HL-60/S4 (cell line): Measurements from ENCODE around the gene CAMK4.

Experiments used
- in situ Hi-C: fragments of 300-500 bp; cut with MboI; formaldehyde crosslinking; loops from 2 replicates; pipeline ENCODE4 v1.14.3; 2022; ENCODE audit warnings: low sequenced_read_pairs

CAMK4 gene

DNA sequence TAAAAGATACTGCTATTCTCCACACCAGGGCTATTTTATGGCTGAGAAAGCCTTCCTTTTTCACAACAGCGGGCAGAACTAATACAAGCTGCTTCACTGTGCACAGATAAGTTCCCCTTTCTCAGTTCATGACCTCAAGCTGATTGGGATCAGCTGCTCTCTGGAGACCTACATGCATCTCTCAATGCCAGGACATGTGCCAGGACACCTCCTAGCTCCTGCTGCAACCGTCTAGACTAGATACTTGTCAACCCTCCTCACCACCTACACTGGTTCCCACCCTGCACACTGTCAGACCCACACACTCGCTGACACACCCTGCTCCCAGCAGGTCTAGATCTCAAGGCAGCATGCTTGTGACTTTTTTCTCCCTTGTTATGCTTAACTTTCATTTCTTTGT is 248.4 kb downstream of the CAMK4 start:
- in situ Hi-C loops: no loop called here

GRCh38 chr5:111478266-111478665 is 254.1 kb downstream of the CAMK4 start:
- in situ Hi-C loops: no loop called here

DNA sequence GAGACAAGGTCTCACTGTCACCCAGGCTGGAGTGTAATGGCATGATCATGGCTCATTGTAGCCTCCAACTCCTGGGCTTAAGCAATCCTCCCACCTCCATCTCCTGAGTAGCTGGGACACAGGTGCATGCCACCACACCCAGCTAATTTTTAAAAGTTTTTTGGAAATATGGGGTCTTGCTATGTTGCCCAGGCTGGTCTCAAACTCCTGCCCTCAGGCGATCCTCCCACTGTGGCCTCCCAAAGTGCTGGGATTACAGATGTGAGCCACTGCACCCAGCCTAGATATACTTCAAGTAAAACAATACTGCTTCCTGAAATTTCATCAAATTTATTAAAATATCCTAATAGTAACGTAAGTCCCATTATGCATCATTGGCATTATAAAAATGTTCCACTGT is 254.7 kb downstream of the CAMK4 start:
- in situ Hi-C loops: no loop called here

- in situ Hi-C loops: no loop called here
Measured at GRCh38 chr5:111480346-111480745, 256.2 kb downstream of the CAMK4 start.

GRCh38 chr5:111486055-111486454 is 261.9 kb downstream of the CAMK4 start:
- in situ Hi-C loops: no loop called here

- in situ Hi-C loops: no loop called here
Measured at GRCh38 chr5:111486926-111487325, 262.7 kb downstream of the CAMK4 start.

GRCh38 chr5:111488353-111488752 is 264.2 kb downstream of the CAMK4 start:
- in situ Hi-C loops: no loop called here

GRCh38 chr5:111493031-111493430 is 268.8 kb downstream of the CAMK4 start:
- in situ Hi-C loops: no loop called here

GRCh38 chr5:111494355-111494999 is 270.3 kb downstream of the CAMK4 start:
- in situ Hi-C loops: no loop called here

- in situ Hi-C loops: no loop called here
Measured at GRCh38 chr5:111495159-111495558, 271.0 kb downstream of the CAMK4 start.

DNA sequence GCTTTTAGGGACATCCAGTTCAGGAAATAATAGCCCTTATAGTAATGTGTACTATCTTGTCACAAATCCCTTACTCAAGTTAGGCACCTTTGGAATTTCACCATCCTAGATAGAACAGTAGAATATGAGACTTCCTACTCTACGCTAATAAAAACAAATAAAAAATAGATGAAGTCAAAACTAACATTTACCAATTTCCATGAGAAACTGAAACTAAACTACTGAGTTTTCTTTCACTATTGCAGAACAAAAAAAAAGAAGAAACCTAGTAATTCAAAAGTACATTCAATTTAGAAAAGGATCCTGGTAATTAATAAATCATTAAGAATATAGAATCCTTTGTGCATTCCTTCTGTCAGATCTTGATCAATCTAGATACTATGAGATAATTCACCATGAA is 274.2 kb downstream of the CAMK4 start:
- in situ Hi-C loops: no loop called here

GRCh38 chr5:111502956-111503355 is 278.8 kb downstream of the CAMK4 start:
- in situ Hi-C loops: no loop called here

DNA sequence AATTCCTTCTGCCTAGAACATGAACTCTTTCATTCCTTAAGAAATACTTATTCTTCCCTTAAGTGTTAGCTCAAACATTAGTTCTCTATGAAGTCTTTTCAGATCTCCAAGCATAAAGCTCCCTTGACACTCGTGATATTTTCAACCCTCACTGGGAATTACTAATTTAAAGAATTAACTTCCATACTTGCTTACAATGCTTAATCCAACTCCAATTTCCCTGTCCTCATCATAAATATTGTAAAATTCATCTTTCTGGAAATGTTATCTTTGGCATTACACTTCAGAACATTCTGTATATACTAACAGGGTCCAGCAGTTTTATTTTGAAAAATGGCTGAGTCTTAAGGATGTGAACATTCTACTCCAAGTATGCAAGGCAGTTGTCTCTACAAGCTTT is 280.9 kb downstream of the CAMK4 start:
- in situ Hi-C loops: no loop called here

DNA sequence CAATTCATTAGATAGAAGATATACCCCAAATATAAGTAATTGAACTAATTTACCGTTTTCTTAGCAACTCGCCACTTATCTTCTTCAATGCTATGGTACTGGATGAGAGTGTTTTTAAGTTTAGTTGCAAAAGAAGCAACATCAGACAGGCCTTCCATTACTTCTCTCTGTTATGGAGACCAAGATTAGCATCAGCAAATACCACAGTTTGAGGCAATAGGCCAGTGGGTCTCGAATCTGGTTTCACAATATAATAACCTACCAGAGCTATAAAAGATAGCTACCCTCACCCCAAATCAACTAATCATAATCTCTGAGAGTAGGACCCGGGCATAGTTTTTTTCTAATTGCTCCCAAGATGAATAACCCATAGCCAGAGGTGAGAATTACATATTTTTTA is 283.1 kb downstream of the CAMK4 start:
- in situ Hi-C loops: no loop called here

- in situ Hi-C loops: no loop called here
Measured at GRCh38 chr5:111509119-111509518, 284.9 kb downstream of the CAMK4 start.

- in situ Hi-C loops: no loop called here
Measured at GRCh38 chr5:111511174-111511830, 287.1 kb downstream of the CAMK4 start.

DNA sequence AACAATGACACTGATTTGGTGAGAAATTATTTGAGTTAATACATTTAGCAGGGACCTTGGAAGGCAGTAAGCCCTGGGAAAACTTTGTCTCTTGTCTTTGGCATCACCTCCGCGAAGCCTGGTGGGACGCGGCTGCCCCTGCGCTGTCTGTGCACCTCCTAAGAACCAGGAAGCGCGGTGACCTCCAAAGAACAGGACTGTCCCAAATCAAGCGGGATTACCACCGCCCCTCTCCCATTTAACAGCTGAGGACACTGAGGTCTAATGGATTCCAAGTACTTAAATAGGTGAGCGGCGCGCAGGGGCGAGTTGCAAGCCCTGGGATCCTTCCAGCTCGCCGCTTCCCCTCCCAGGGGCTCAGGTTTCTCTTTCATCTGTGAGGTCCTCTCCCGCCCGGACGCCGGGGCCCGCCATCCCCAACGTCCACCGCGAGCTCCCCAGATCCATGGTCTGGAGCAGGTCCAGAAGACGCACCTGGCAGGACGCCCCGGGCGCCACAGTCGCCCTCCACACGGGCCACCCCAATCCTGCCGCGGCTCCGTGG is 287.7 kb downstream of the CAMK4 start:
- in situ Hi-C loops: no loop called here

GRCh38 chr5:111512375-111513130 is 288.4 kb downstream of the CAMK4 start, which contains the start of gene STARD4:
Gene STARD4, minus strand, starts transcription at chr5:111512535. Its CDS starts 5,102 bp downstream, at chr5:111507433.
- in situ Hi-C loops: no loop called here

DNA sequence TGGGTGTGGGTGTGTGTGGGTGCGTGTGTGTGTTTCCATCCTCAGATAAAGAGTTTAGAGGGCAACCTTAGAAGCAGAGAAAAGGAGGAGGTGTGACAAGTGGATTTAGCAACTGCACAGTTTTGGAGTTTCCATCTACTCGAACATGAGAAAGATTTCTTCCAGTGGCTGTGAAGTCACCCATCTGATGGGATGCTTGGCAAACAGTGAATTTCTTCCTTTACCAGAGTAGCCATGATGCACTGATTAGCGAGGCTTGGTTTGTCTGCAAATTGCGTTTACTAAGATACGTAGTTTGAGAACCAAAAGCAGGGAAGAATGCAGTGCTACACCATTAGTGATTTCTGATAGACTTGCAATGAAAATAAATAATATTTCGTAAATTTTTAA is 288.9 kb downstream of the CAMK4 start:
- in situ Hi-C loops: no loop called here

DNA sequence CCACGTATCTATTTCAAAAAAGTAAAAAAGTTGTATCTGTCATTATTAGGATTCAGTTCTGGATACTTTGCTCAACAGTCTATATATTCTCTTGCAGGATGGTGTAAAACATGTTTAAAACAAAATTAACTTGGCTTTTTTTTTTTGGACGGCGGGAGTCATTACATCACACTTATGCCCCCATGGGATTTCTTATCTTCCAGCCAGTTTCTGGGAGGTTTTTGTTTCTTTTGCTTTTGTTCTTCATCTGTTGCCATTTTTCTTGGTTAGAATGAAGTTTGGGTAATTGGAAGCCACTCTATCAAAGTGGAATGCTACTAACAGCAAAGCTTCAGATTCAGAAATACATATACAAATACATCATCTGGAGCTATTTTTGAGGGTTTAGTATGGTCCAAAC is 289.9 kb downstream of the CAMK4 start:
- in situ Hi-C loops: no loop called here

- in situ Hi-C loops: no loop called here
Measured at GRCh38 chr5:111517853-111518501, 293.8 kb downstream of the CAMK4 start.
